ENCODE results near the gene OR12D2.
"Not testable (repeated sequence)": the region's sequence is repeated elsewhere in the genome, so short reads cannot be mapped to it uniquely, and the experiment has no call there.

OR12D2 gene

GRCh38 chr6:29395331-29395730, at the start of gene OR12D2:
OR12D2 (plus strand) TSS chr6:29395631; CDS start chr6:29396700, 1,069 bp downstream.
- Histone ChIP-seq H3K36me3 (ENCODE audit: control insufficient read depth, insufficient read depth, low read length) (no peaks in the 10 kb centered on the region), H3K4me1 (ENCODE audit: control insufficient read depth, insufficient read depth, low read length) (peaks cover 9% of the 10 kb centered on the region; the same call in 1 of the 2 replicates), H3K9ac (ENCODE audit: low read depth, low read length) (no peak within 1 kb of the TSS), H3K9me3 (ENCODE audit: control insufficient read depth, insufficient read depth, low read length) (no peaks in the 10 kb centered on the region), H3K27me3 (ENCODE audit: control insufficient read depth, insufficient read depth, low read length) (no peaks in the 10 kb centered on the region), H3K4me3 (ENCODE audit: low read depth, low read length) (no peak within 1 kb of the TSS), H3K27ac (ENCODE audit: low read depth, low read length) (no peak within 1 kb of the TSS)

- not testable (repeated sequence) for H3K36me3 ChIP-seq (ENCODE audit: control insufficient read depth, insufficient read depth, low read length); H3K27me3 ChIP-seq (ENCODE audit: control insufficient read depth, insufficient read depth, low read length); H3K4me3 ChIP-seq (ENCODE audit: low read depth, low read length); H3K9me3 ChIP-seq (ENCODE audit: control insufficient read depth, insufficient read depth, low read length); H3K27ac ChIP-seq (ENCODE audit: low read depth, low read length); H3K4me1 ChIP-seq (ENCODE audit: control insufficient read depth, insufficient read depth, low read length); H3K9ac ChIP-seq (ENCODE audit: low read depth, low read length)
Measured at GRCh38 chr6:29349348-29349747, 46.1 kb upstream of the OR12D2 start.

- Histone ChIP-seq H3K9ac (ENCODE audit: low read depth, low read length) (no peak overlapping the region), H3K27ac (ENCODE audit: low read depth, low read length) (no peak overlapping the region), H3K9me3 (ENCODE audit: control insufficient read depth, insufficient read depth, low read length) (no peaks in the 10 kb centered on the region), H3K36me3 (ENCODE audit: control insufficient read depth, insufficient read depth, low read length) (no peaks in the 10 kb centered on the region), H3K27me3 (ENCODE audit: control insufficient read depth, insufficient read depth, low read length) (no peaks in the 10 kb centered on the region), H3K4me3 (ENCODE audit: low read depth, low read length) (no peak overlapping the region), H3K4me1 (ENCODE audit: control insufficient read depth, insufficient read depth, low read length) (peaks cover 5% of the 10 kb centered on the region; the same call in 1 of the 2 replicates)
Measured at GRCh38 chr6:29354980-29355379, 40.5 kb upstream of the OR12D2 start.

- Histone ChIP-seq H3K36me3 (ENCODE audit: control insufficient read depth, insufficient read depth, low read length) (no peaks in the 10 kb centered on the region), H3K4me1 (ENCODE audit: control insufficient read depth, insufficient read depth, low read length) (peaks cover 5% of the 10 kb centered on the region; the same call in 1 of the 2 replicates), H3K4me3 (ENCODE audit: low read depth, low read length) (no peak overlapping the region), H3K27ac (ENCODE audit: low read depth, low read length) (no peak overlapping the region), H3K27me3 (ENCODE audit: control insufficient read depth, insufficient read depth, low read length) (no peaks in the 10 kb centered on the region), H3K9me3 (ENCODE audit: control insufficient read depth, insufficient read depth, low read length) (no peaks in the 10 kb centered on the region), H3K9ac (ENCODE audit: low read depth, low read length) (no peak overlapping the region)
Measured at GRCh38 chr6:29355603-29356002, 39.8 kb upstream of the OR12D2 start.

- no peak within 1 kb of the TSS for H3K9ac ChIP-seq (ENCODE audit: low read depth, low read length)
- H3K36me3 ChIP-seq (ENCODE audit: control insufficient read depth, insufficient read depth, low read length) = no peaks in the 10 kb centered on the region
- no peaks in the 10 kb centered on the region for H3K4me1 ChIP-seq (ENCODE audit: control insufficient read depth, insufficient read depth, low read length)
- H3K27me3 ChIP-seq (ENCODE audit: control insufficient read depth, insufficient read depth, low read length) = no peaks in the 10 kb centered on the region
- H3K9me3 ChIP-seq (ENCODE audit: control insufficient read depth, insufficient read depth, low read length) = no peaks in the 10 kb centered on the region
- H3K27ac ChIP-seq (ENCODE audit: low read depth, low read length) = no peak within 1 kb of the TSS
- H3K4me3 ChIP-seq (ENCODE audit: low read depth, low read length) = no peak within 1 kb of the TSS
Measured at GRCh38 chr6:29368765-29369164, 26.7 kb upstream of the OR12D2 start, which contains the start of gene OR5V1. OR5V1 (minus strand) TSS chr6:29368865; CDS start chr6:29356195, 12,670 bp downstream.

GRCh38 chr6:29375191-29375590, 20.2 kb upstream of the OR12D2 start, which contains the start of gene OR12D3:
OR12D3 (minus strand) TSS chr6:29375291; CDS start chr6:29375287, 4 bp downstream.
- Histone ChIP-seq H3K36me3 (ENCODE audit: control insufficient read depth, insufficient read depth, low read length) (no peaks in the 10 kb centered on the region), H3K4me3 (ENCODE audit: low read depth, low read length) (no peak within 1 kb of the TSS), H3K27ac (ENCODE audit: low read depth, low read length) (no peak within 1 kb of the TSS), H3K27me3 (ENCODE audit: control insufficient read depth, insufficient read depth, low read length) (no peaks in the 10 kb centered on the region), H3K9me3 (ENCODE audit: control insufficient read depth, insufficient read depth, low read length) (no peaks in the 10 kb centered on the region), H3K9ac (ENCODE audit: low read depth, low read length) (no peak within 1 kb of the TSS), H3K4me1 (ENCODE audit: control insufficient read depth, insufficient read depth, low read length) (no peaks in the 10 kb centered on the region)

GRCh38 chr6:29376003-29376402, 19.4 kb upstream of the OR12D2 start:
- Histone ChIP-seq H3K4me1 (ENCODE audit: control insufficient read depth, insufficient read depth, low read length) (no peaks in the 10 kb centered on the region), H3K27ac (ENCODE audit: low read depth, low read length) (no peak overlapping the region), H3K4me3 (ENCODE audit: low read depth, low read length) (no peak overlapping the region), H3K9ac (ENCODE audit: low read depth, low read length) (no peak overlapping the region), H3K27me3 (ENCODE audit: control insufficient read depth, insufficient read depth, low read length) (no peaks in the 10 kb centered on the region), H3K36me3 (ENCODE audit: control insufficient read depth, insufficient read depth, low read length) (no peaks in the 10 kb centered on the region), H3K9me3 (ENCODE audit: control insufficient read depth, insufficient read depth, low read length) (no peaks in the 10 kb centered on the region)

- Histone ChIP-seq H3K27ac (ENCODE audit: low read depth, low read length) (no peak overlapping the region), H3K4me3 (ENCODE audit: low read depth, low read length) (no peak overlapping the region), H3K36me3 (ENCODE audit: control insufficient read depth, insufficient read depth, low read length) (no peaks in the 10 kb centered on the region), H3K9ac (ENCODE audit: low read depth, low read length) (no peak overlapping the region), H3K27me3 (ENCODE audit: control insufficient read depth, insufficient read depth, low read length) (no peaks in the 10 kb centered on the region), H3K9me3 (ENCODE audit: control insufficient read depth, insufficient read depth, low read length) (no peaks in the 10 kb centered on the region), H3K4me1 (ENCODE audit: control insufficient read depth, insufficient read depth, low read length) (no peaks in the 10 kb centered on the region)
Measured at GRCh38 chr6:29388533-29388932, 6.9 kb upstream of the OR12D2 start.

- H3K9me3 ChIP-seq (ENCODE audit: control insufficient read depth, insufficient read depth, low read length) = no peaks in the 10 kb centered on the region
- H3K9ac ChIP-seq (ENCODE audit: low read depth, low read length) = no peak overlapping the region
- H3K27me3 ChIP-seq (ENCODE audit: control insufficient read depth, insufficient read depth, low read length) = no peaks in the 10 kb centered on the region
- no peaks in the 10 kb centered on the region for H3K36me3 ChIP-seq (ENCODE audit: control insufficient read depth, insufficient read depth, low read length)
- H3K4me1 ChIP-seq (ENCODE audit: control insufficient read depth, insufficient read depth, low read length) = peaks cover 4% of the 10 kb centered on the region; the same call in 1 of the 2 replicates
- no peak overlapping the region for H3K4me3 ChIP-seq (ENCODE audit: low read depth, low read length)
- H3K27ac ChIP-seq (ENCODE audit: low read depth, low read length) = no peak overlapping the region
Measured at GRCh38 chr6:29399525-29399924, 4.1 kb downstream of the OR12D2 start.

- Histone ChIP-seq H3K4me1 (ENCODE audit: control insufficient read depth, insufficient read depth, low read length) (no peaks in the 10 kb centered on the region), H3K9ac (ENCODE audit: low read depth, low read length) (no peak overlapping the region), H3K4me3 (ENCODE audit: low read depth, low read length) (no peak overlapping the region), H3K36me3 (ENCODE audit: control insufficient read depth, insufficient read depth, low read length) (no peaks in the 10 kb centered on the region), H3K27me3 (ENCODE audit: control insufficient read depth, insufficient read depth, low read length) (no peaks in the 10 kb centered on the region), H3K9me3 (ENCODE audit: control insufficient read depth, insufficient read depth, low read length) (no peaks in the 10 kb centered on the region), H3K27ac (ENCODE audit: low read depth, low read length) (no peak overlapping the region)
Measured at GRCh38 chr6:29403801-29404200, 8.4 kb downstream of the OR12D2 start.

- no peak within 1 kb of the TSS for H3K9ac ChIP-seq (ENCODE audit: low read depth, low read length)
- no peaks in the 10 kb centered on the region for H3K4me1 ChIP-seq (ENCODE audit: control insufficient read depth, insufficient read depth, low read length)
- H3K36me3 ChIP-seq (ENCODE audit: control insufficient read depth, insufficient read depth, low read length) = no peaks in the 10 kb centered on the region
- no peak within 1 kb of the TSS for H3K4me3 ChIP-seq (ENCODE audit: low read depth, low read length)
- no peaks in the 10 kb centered on the region for H3K27me3 ChIP-seq (ENCODE audit: control insufficient read depth, insufficient read depth, low read length)
- no peak within 1 kb of the TSS for H3K27ac ChIP-seq (ENCODE audit: low read depth, low read length)
- H3K9me3 ChIP-seq (ENCODE audit: control insufficient read depth, insufficient read depth, low read length) = no peaks in the 10 kb centered on the region
Measured at GRCh38 chr6:29414588-29414987, 19.2 kb downstream of the OR12D2 start, which contains the start of gene OR12D1. OR12D1 (plus strand) TSS chr6:29414928.
